Lower leg skin (tissue), 3 donors: Measurements from ENCODE around the gene CLASRP.

ENCODE experiments used
- CTCF ChIP-seq, 3 donors: fragments of 450-650 bp; IDR thresholded peaks; one replicate each; pipeline ENCODE4 v1.5.1; 2016; ENCODE audit warnings: antibody characterized with exemption in 3 of 3, mild to moderate bottlenecking in 3 of 3, moderate library complexity in 2 of 3
- POLR2A ChIP-seq, 2 donors: fragments of 450-650 bp; IDR thresholded peaks; one replicate each; pipeline ENCODE4 v1.6.1; 2016 to 2017; ENCODE audit warnings: antibody characterized with exemption in 2 of 2, mild to moderate bottlenecking in 1 of 2, moderate library complexity in 1 of 2

- TF ChIP-seq CTCF (IDR thresholded peaks at IDR 0.05) = no peak
- TF ChIP-seq POLR2A (IDR thresholded peaks at IDR 0.05) = no peak
Observed at GRCh38 chr19:45098521-45099466, 59.9 kb downstream of the CLASRP start.
